ENCODE results near the gene GALR2.

Gene GALR2

GRCh38 chr17:76088041-76088867 is 13.7 kb downstream of the GALR2 start:
- no peak for TF ChIP-seq CTCF (IDR thresholded peaks at IDR 0.05; ENCODE audit: low read depth, low read length, missing control alignments)
- no peak for DNase-seq (ENCODE audit: low read depth)
- no peak overlapping the region for H3K4me3 ChIP-seq (ENCODE audit: low read depth, low read length)

GRCh38 chr17:76088868-76089576 is 14.4 kb downstream of the GALR2 start:
- no peak for TF ChIP-seq CTCF (IDR thresholded peaks at IDR 0.05; ENCODE audit: low read depth, low read length, missing control alignments)
- DNase-seq (ENCODE audit: low read depth), result no peak

GRCh38 chr17:76089680-76090516 is 15.3 kb downstream of the GALR2 start:
- no peak for TF ChIP-seq CTCF (IDR thresholded peaks at IDR 0.05; ENCODE audit: low read depth, low read length, missing control alignments)
- no peak overlapping the region for H3K4me3 ChIP-seq (ENCODE audit: low read depth, low read length)
- DNase-seq (ENCODE audit: low read depth), result no peak

More at GRCh38 chr17:76088868-76089576, 14.4 kb downstream of the GALR2 start:
- H3K4me3 ChIP-seq (ENCODE audit: low read depth, low read length), result no peak overlapping the region

- no peak for DNase-seq (ENCODE audit: low read depth)
- TF ChIP-seq CTCF (IDR thresholded peaks at IDR 0.05; ENCODE audit: low read depth, low read length, missing control alignments), result no peak
- H3K4me3 ChIP-seq (ENCODE audit: low read depth, low read length), result no peak overlapping the region
Observed at GRCh38 chr17:76090517-76091129, 16.0 kb downstream of the GALR2 start.

GRCh38 chr17:76091526-76092286 is 17.1 kb downstream of the GALR2 start:
- no peak for DNase-seq (ENCODE audit: low read depth)
- TF ChIP-seq CTCF (IDR thresholded peaks at IDR 0.05; ENCODE audit: low read depth, low read length, missing control alignments), result no peak
- no peak overlapping the region for H3K4me3 ChIP-seq (ENCODE audit: low read depth, low read length)
